Mucosa of descending colon (tissue), 3 donors: ENCODE data around the gene GALNT9. TPM values are rescaled to one million over a fixed set of nuclear protein-coding genes. Genes with fewer than 3 reads are reported as not detected.

Experiments used
- ATAC-seq: fragments of 200-7000 bp; cut with Tn5 transposase; one replicate; pipeline ENCODE4 v1.9.1; 2020; ENCODE audit warnings: mild to moderate bottlenecking, moderate library complexity
- DNase-seq, 3 donors: peaks; one replicate each; pipeline ENCODE4 v3.0.0-alpha.2; 2020
- H3K36me3 ChIP-seq: fragments of 200-600 bp; one replicate; pipeline ENCODE4 v1.8.0; 2021; ENCODE audit warnings: low read depth, mild to moderate bottlenecking
- H3K4me1 ChIP-seq: fragments of 200-600 bp; one replicate; pipeline ENCODE4 v1.8.0; 2021; ENCODE audit warnings: low read depth, mild to moderate bottlenecking
- H3K4me3 ChIP-seq: fragments of 200-600 bp; one replicate; pipeline ENCODE4 v1.8.0; 2021; ENCODE audit warnings: mild to moderate bottlenecking
- H3K9me3 ChIP-seq: fragments of 200-600 bp; one replicate; pipeline ENCODE4 v1.8.0; 2021; ENCODE audit warnings: mild to moderate bottlenecking
- intact Hi-C, 2 donors: fragments of 100-400 bp; cut with DNase I in 1 of 2; cut with micrococcal nuclease in 1 of 2; formaldehyde crosslinking; loops; one replicate each; pipeline versions ENCODE4 v1.11.0 to v1.11.1; 2022; cut with DNase I, micrococcal nuclease
- total RNA-seq, 3 donors: library from RNA; stranded (reverse); fragmentation: NEBNext Ultra II Directional in 2 of 3; extraction: Animal tissue kit (Norgen Biotek cat#: 25700) in 2 of 3; gene quantifications; one replicate each; pipeline versions ENCODE4 v1.2.1 to v1.2.4, GENCODE V29; 2021 to 2023
- TF ChIP-seq, protein P1 (sequence below): fragments of 200-600 bp; IDR thresholded peaks from one replicate; pipeline ENCODE4 v1.8.0; 2022; ENCODE audit warnings: antibody characterized with exemption, mild to moderate bottlenecking
- donor health status: DM: no; HTN: no; CAD: no; lungs with moderate emphysema.
- donor health status: DM: no; HTN: no; CAD: no.
- donor health status: DM: no; HTN: yes; CAD: no.

The GALNT9 gene
- total RNA-seq, 3 donors from 2014 or later: 0.43 to 3.7 TPM; not detected in 1

DNA sequence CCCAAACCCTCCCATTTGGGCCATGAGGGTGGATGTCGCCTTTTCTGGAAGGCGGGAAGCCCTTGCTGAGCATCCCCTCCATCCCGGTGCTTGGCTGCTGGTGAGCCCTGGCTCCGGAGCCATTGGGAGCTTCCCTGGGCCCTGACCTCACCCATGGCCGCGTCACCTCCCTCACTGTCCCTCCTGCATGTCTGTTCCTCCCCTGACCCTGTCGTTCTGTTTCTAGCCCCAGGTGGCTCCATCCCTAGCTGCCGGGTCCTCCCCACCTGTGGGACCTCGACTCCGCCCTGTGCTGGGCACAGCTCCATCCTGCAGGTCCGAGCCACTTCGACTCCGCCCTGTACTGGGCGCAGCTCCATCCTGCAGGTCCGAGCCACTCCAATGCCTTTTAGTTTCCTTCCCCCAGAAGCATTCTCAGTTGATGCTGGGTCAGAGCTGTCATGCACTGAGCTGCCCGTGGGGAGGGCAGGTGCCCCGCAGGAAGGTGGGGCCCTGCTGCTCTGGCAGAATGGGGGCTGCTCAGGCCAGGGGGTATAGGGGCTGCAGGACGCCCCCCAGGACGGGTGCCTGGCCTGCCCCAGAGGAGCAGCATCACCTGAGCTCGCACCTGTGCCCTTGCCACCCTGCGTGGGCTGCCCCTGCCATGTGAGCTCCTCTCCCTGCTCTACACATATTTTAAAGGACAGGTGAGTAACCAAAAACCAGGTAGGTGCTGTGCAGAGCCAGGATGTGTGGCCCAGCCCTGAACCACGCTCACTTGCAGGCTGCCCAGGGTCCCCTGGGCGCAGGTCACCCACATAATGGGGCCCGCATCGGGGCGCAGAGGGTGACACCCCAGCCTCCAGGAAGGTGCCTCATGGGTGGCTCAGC lies 166.1 kb downstream of the GALNT9 start:
- DNase-seq (peak in 2 of 3 donors; percentile 16 to 48), ATAC-seq (peak; percentile 22)
- TF ChIP-seq, protein P1, sequence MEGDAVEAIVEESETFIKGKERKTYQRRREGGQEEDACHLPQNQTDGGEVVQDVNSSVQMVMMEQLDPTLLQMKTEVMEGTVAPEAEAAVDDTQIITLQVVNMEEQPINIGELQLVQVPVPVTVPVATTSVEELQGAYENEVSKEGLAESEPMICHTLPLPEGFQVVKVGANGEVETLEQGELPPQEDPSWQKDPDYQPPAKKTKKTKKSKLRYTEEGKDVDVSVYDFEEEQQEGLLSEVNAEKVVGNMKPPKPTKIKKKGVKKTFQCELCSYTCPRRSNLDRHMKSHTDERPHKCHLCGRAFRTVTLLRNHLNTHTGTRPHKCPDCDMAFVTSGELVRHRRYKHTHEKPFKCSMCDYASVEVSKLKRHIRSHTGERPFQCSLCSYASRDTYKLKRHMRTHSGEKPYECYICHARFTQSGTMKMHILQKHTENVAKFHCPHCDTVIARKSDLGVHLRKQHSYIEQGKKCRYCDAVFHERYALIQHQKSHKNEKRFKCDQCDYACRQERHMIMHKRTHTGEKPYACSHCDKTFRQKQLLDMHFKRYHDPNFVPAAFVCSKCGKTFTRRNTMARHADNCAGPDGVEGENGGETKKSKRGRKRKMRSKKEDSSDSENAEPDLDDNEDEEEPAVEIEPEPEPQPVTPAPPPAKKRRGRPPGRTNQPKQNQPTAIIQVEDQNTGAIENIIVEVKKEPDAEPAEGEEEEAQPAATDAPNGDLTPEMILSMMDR: no peak
- no peak overlapping the region for H3K4me3 ChIP-seq
- no peaks in the 10 kb centered on the region for H3K4me1 ChIP-seq
- no peaks in the 10 kb centered on the region for H3K9me3 ChIP-seq
- H3K36me3 ChIP-seq: no peaks in the 10 kb centered on the region
- intact Hi-C loops: no loop called here

GRCh38 chr12:132162508-132163031 lies 166.8 kb downstream of the GALNT9 start:
- no peak overlapping the region for H3K4me3 ChIP-seq
- TF ChIP-seq, protein P1: no peak
- intact Hi-C loops: no loop called here
- ATAC-seq: peak; percentile 36
- H3K36me3 ChIP-seq: no peaks in the 10 kb centered on the region
- peak in 2 of 3 donors; percentile 19 to 55 for DNase-seq
- H3K9me3 ChIP-seq: no peaks in the 10 kb centered on the region
- H3K4me1 ChIP-seq: no peaks in the 10 kb centered on the region

DNA sequence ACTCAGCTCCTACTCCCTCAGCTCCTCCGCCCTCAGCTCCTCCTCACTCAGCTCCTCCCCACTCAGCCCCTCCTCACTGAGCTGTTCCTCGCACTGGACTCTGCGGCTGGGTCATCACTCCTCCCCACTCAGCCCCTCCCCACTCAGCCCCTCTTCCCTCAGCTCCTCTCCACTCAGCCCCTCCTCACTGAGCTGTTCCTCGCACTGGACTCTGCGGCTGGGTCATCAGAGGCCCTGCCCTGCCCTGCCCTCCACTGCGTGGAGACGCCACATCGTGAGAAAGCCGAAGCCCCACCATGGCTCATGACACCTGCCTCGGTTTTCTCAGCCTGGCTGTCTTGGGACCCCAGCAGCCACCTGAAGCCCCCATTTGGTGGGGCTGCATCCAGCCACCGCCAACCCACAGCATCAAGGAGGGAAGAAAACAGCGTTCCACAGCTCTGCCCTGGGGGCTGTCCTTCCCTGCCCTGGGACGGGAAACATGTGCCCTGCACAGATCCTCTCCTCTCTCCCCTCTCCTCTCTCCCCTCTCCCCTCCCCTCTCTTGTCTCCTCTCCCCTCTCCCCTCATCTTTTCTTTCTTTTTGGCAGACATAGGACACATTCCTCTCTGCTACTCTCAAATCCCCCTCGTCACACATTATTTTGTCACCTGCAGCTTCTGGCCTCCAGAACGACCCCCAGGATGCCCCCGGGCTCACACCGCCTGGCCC lies 167.4 kb downstream of the GALNT9 start:
- Histone ChIP-seq H3K36me3 (no peaks in the 10 kb centered on the region), H3K4me3 (no peak overlapping the region), H3K4me1 (no peaks in the 10 kb centered on the region), H3K9me3 (no peaks in the 10 kb centered on the region)
- TF ChIP-seq, protein P1: no peak
- intact Hi-C loops: no loop called here
- no peak for ATAC-seq
- peak in 1 of 3 donors; percentile 10 for DNase-seq

DNA sequence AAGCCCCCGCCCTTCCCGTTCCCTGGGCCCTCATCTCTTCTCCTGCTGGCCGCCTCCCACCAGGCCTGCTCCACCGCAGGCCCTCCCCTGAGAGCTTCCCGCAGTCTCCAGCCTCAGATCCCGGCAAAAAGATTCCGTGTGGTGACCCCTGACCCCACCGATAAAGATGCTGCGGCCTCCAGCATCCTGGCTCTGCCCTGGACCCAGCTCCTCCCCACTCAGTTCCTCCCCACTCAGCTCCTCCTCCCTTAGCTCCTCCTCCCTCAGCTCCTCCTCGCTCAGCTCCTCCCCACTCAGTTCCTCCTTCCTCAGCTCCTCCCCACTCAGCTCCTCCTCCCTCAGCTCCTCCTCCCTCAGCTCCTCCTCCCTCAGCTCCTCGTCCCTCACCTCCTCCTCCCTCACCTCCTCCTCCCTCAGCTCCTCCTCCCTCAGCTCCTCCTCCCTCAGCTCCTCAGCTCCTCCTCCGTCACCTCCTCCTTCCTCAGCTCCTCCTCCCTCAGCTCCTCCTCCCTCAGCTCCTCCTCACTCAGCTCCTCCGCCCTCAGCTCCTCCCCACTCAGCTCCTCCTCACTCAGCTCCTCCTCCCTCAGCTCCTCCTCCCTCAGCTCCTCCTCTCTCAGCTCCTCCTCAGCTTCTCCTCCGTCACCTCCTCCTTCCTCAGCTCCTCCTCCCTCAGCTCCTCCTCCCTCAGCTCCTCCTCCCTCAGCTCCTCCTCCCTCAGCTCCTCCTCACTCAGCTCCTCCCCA lies 168.2 kb downstream of the GALNT9 start:
- ATAC-seq (no peak), DNase-seq (peak in 1 of 3 donors; percentile 32)
- TF ChIP-seq, protein P1: no peak
- Histone ChIP-seq H3K4me1 (no peaks in the 10 kb centered on the region), H3K9me3 (no peaks in the 10 kb centered on the region), H3K4me3 (no peak overlapping the region), H3K36me3 (no peaks in the 10 kb centered on the region)
- intact Hi-C loops: no loop called here

DNA sequence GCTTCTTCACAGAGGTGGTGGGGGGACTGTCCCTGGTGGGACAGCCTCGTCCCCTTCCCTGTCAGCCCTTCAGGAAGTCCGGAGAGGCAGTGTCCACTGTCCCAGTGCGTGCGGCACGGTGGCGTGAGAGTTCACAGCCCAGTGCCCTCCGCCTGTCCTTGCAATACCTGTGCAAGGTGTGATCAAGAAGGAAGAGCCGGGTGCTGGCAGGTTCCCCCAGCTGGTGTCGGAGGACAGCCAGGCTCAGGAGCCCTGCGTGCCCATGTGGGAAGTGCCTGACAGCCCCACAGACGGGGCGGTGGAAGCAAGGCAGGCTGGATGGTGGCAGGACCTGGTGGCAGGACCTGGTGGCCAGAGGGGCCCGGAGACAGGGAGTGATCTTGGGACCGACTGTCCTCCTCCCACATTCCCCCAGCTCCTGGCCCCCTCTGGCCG lies 168.8 kb downstream of the GALNT9 start:
- Histone ChIP-seq H3K4me1 (no peaks in the 10 kb centered on the region), H3K4me3 (no peak overlapping the region), H3K9me3 (no peaks in the 10 kb centered on the region), H3K36me3 (no peaks in the 10 kb centered on the region)
- TF ChIP-seq, protein P1: no peak
- ATAC-seq (no peak), DNase-seq (peak in 2 of 3 donors; percentile 16 to 46)
- intact Hi-C loops: no loop called here
